Endothelial cell of umbilical vein (primary cell): Measurements from ENCODE around the gene TRPC4AP. TPM values are rescaled to one million over a fixed set of nuclear protein-coding genes. Genes with fewer than 3 reads are reported as not detected.

Experiments used
- BruUV-seq: library from RNA; stranded (reverse); fragments of 400-500 nt; replicated peaks from 2 replicates; lab custom pipeline; 2021; lab: Mats Ljungman, UMichigan
- CTCF ChIA-PET: fragments of 300-600, 350-600 bp; sonication (Branson Sonifier 250); formaldehyde crosslinking; loops from one replicate; lab custom pipeline; 2021; ENCODE audit warnings: antibody characterized with exemption, inconsistent platforms; lab: Charles Lee
- POLR2A ChIA-PET: fragments of 300-600, 350-600 bp; sonication (Branson Sonifier 250); formaldehyde crosslinking; loops from one replicate; lab custom pipeline; 2021; ENCODE audit warnings: antibody characterized with exemption, inconsistent platforms; lab: Charles Lee
- DNase-seq: peaks from one replicate; pipeline ENCODE4 v3.0.0-alpha.2; 2011; ENCODE audit warnings: low read depth, low spot score
- FAIRE-seq: peaks from 2 replicates; lab custom pipeline; 2011; peaks lifted over from hg19 to GRCh38; lab: Jason Lieb, UNC
- H2AFZ ChIP-seq: 2 replicates; pipeline ENCODE4 v1.6.0; 2012; ENCODE audit warnings: low read depth, low read length, control low read depth, inconsistent platforms
- H3K27ac ChIP-seq: 2 replicates; pipeline ENCODE4 v1.5.1; 2011; ENCODE audit warnings: low read depth, mild to moderate bottlenecking, control low read depth, low read length, moderate library complexity; ENCODE audit not compliant: insufficient read depth
- H3K27me3 ChIP-seq, 2 experiments: 2 replicates each; pipeline versions ENCODE4 v1.6.0 to v1.6.1; 2011; ENCODE audit warnings: low read length in 2 of 2, mixed read lengths in 1 of 2; ENCODE audit not compliant: control insufficient read depth in 2 of 2, insufficient read depth in 2 of 2
- H3K36me3 ChIP-seq, 2 experiments: 2 replicates in 1 of 2; 3 replicates in 1 of 2; pipeline ENCODE4 v1.5.1; 2011; ENCODE audit warnings: low read length in 2 of 2, mild to moderate bottlenecking in 1 of 2, moderate library complexity in 1 of 2; ENCODE audit not compliant: control insufficient read depth in 2 of 2, insufficient read depth in 2 of 2; ENCODE audit errors: extremely low read depth in 1 of 2
- H3K4me1 ChIP-seq: 3 replicates; pipeline ENCODE4 v1.5.1; 2011; ENCODE audit warnings: mild to moderate bottlenecking, low read length; ENCODE audit not compliant: control insufficient read depth, insufficient read depth; ENCODE audit errors: extremely low read depth
- H3K4me2 ChIP-seq: 2 replicates; pipeline ENCODE4 v1.6.1; 2011; ENCODE audit warnings: low read length, control low read depth, mixed read lengths; ENCODE audit not compliant: insufficient read depth
- H3K4me3 ChIP-seq, 3 experiments: fragments of 200-600 bp in 1 of 3; sonication (generic), shearing (Covaris generic) in 1 of 3; replicated peaks in 1 of 3; 2 replicates each; pipeline ENCODE4 v1.5.1; 2011 to 2016; ENCODE audit warnings: control low read depth in 3 of 3, low read length in 3 of 3, mild to moderate bottlenecking in 2 of 3, inconsistent platforms in 1 of 3, low read depth in 1 of 3, moderate library complexity in 1 of 3; ENCODE audit not compliant: insufficient read depth in 1 of 3
- H3K79me2 ChIP-seq: 2 replicates; pipeline ENCODE4 v1.6.0; 2012; ENCODE audit warnings: low read length, inconsistent platforms; ENCODE audit not compliant: control insufficient read depth, insufficient read depth
- H3K9ac ChIP-seq: replicated peaks from 2 replicates; pipeline ENCODE3; 2011; ENCODE audit warnings: low read length, control low read depth; ENCODE audit not compliant: insufficient read depth; ENCODE audit errors: extremely low read depth
- H3K9me1 ChIP-seq: replicated peaks from 3 replicates; pipeline ENCODE4 v1.6.0; 2011; ENCODE audit warnings: mild to moderate bottlenecking, low read length; ENCODE audit not compliant: control insufficient read depth, insufficient read depth; ENCODE audit errors: extremely low read depth
- H3K9me3 ChIP-seq: replicated peaks from 2 replicates; pipeline ENCODE4 v1.5.1; 2012; ENCODE audit warnings: low read length, inconsistent platforms; ENCODE audit not compliant: control insufficient read depth, insufficient read depth
- H4K20me1 ChIP-seq: replicated peaks from 2 replicates; pipeline ENCODE3; 2011; ENCODE audit warnings: mild to moderate bottlenecking, low read length; ENCODE audit not compliant: control insufficient read depth, insufficient read depth; ENCODE audit errors: extremely low read depth
- CTCF ChIP-seq, 2 donors: IDR thresholded peaks; 1 replicate in 1 of 2; 2 replicates in 1 of 2; pipeline ENCODE4 v1.5.1; 2011; ENCODE audit warnings: low read length in 2 of 2, mild to moderate bottlenecking in 2 of 2, moderate library complexity in 2 of 2, control low read depth in 1 of 2, inconsistent platforms in 1 of 2, low read depth in 1 of 2; ENCODE audit not compliant: insufficient read depth in 1 of 2; ENCODE audit errors: extremely low read depth in 1 of 2
- EZH2 ChIP-seq: IDR thresholded peaks from 2 replicates; pipeline ENCODE4 v1.6.1; 2012; ENCODE audit warnings: borderline replicate concordance, low read depth, mild to moderate bottlenecking, moderate library complexity, low read length, inconsistent platforms; ENCODE audit not compliant: severe bottlenecking
- FOS ChIP-seq: IDR thresholded peaks from 2 replicates; pipeline ENCODE4 v1.6.1; 2011; ENCODE audit warnings: mild to moderate bottlenecking, low read length, moderate library complexity, borderline replicate concordance; ENCODE audit not compliant: insufficient read depth
- GATA2 ChIP-seq: IDR thresholded peaks from 2 replicates; pipeline ENCODE4 v1.7.0; 2011; ENCODE audit warnings: low read depth, mild to moderate bottlenecking, moderate library complexity, mixed read lengths, low read length; ENCODE audit not compliant: insufficient read length, insufficient read depth
- JUN ChIP-seq: IDR thresholded peaks from 2 replicates; pipeline ENCODE4 v1.6.1; 2011; ENCODE audit warnings: borderline replicate concordance, low read depth; ENCODE audit not compliant: insufficient read length, insufficient read depth
- MYC ChIP-seq: IDR thresholded peaks from one replicate; pipeline ENCODE4 v1.6.1; 2011; ENCODE audit warnings: mild to moderate bottlenecking, low read depth, low read length
- POLR2A ChIP-seq: IDR thresholded peaks from 2 replicates; pipeline ENCODE4 v1.6.1; 2012; ENCODE audit warnings: low read depth, mild to moderate bottlenecking, control low read depth, low read length
- POLR2AphosphoS5 ChIP-seq: IDR thresholded peaks from 2 replicates; pipeline ENCODE4 v1.6.1; 2012; ENCODE audit warnings: low read depth, mild to moderate bottlenecking, control low read depth, low read length, moderate library complexity; ENCODE audit not compliant: insufficient read depth
- dilution Hi-C: fragments of 300-500 bp; cut with MboI; formaldehyde crosslinking; loops from one replicate; pipeline ENCODE4 v1.15.0; 2019; ENCODE audit warnings: low sequenced_read_pairs; ENCODE audit not compliant: extremely low pct_ligation_motif_present
- intact Hi-C: fragments of 100-400 bp; cut with micrococcal nuclease; formaldehyde crosslinking; loops from one replicate; pipeline ENCODE4 v1.10.0; 2022
- polyA plus RNA-seq, 4 experiments: library from polyadenylated mRNA; depleted of rRNA in 3 of 4; stranded (reverse) in 3 of 4; unstranded in 1 of 4; fragments of >200 nt; gene quantifications; 2 replicates each; pipeline versions ENCODE4 v1.2.1 to v1.2.3, GENCODE V29; 2011 to 2012; ENCODE audit warnings: missing spikeins in 1 of 4
- total RNA-seq: library from RNA; stranded (reverse); gene quantifications from 2 replicates; pipeline ENCODE4 v1.2.3, GENCODE V29; 2021
- TF ChIP-seq, protein P1 (sequence below): IDR thresholded peaks from 2 replicates; pipeline ENCODE4 v1.6.1; 2011; ENCODE audit not compliant: insufficient read depth, insufficient read length

TRPC4AP gene
- total and polyA plus RNA-seq, 2 donors (not counting 3 experiments of a cell fraction or from before 2014, with no cell fraction given): 89.0 to 103 TPM

- FAIRE-seq: no peak
- POLR2A ChIA-PET: no interaction called here
- peaks cover 3 to 74% of the 10 kb centered on the region in 2 experiments for H3K36me3 ChIP-seq
Measured at GRCh38 chr20:34999021-34999451, 93.6 kb downstream of the TRPC4AP start.

More at GRCh38 chr20:34999021-34999451, 93.6 kb downstream of the TRPC4AP start:
- Histone ChIP-seq H3K4me3 (no peak overlapping the region), H2AFZ (no peak overlapping the region), H3K79me2 (no peaks in the 10 kb centered on the region), H3K27me3 (no peaks in the 10 kb centered on the region), H3K9me1 (no peaks in the 10 kb centered on the region), H4K20me1 (no peaks in the 10 kb centered on the region), H3K4me2 (no peak overlapping the region), H3K27ac (no peak overlapping the region), H3K9ac (no peak overlapping the region), H3K9me3 (no peaks in the 10 kb centered on the region), H3K4me1 (no peaks in the 10 kb centered on the region)
- CTCF ChIA-PET: interaction anchor here (3.4 kb wide), 1 partner anchor 126 kb away, joined by 26 read pairs; the partner anchor contains the start of gene GGT7
- DNase-seq: no peak
- TF ChIP-seq, protein P1, sequence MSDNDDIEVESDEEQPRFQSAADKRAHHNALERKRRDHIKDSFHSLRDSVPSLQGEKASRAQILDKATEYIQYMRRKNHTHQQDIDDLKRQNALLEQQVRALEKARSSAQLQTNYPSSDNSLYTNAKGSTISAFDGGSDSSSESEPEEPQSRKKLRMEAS: no peak
- no peak for TF ChIP-seq POLR2A
- no peak for TF ChIP-seq JUN
- no peak for TF ChIP-seq EZH2
- no peak for TF ChIP-seq MYC
- TF ChIP-seq POLR2AphosphoS5: no peak
- no peak for TF ChIP-seq FOS
- no peak for TF ChIP-seq CTCF (IDR thresholded peaks at IDR 0.05; ENCODE audit: extremely low read depth in 1 of 2, insufficient read depth in 1 of 2, low read depth in 1 of 2, low read length in 2 of 2)
- no peak for TF ChIP-seq GATA2
- dilution Hi-C loops (no loop called here), intact Hi-C loops (no loop called here)
- BruUV-seq: no TSS peak
